Measurements from ENCODE around the gene SLAMF8.

Gene SLAMF8

GRCh38 chr1:159826441-159827101 is at the start of gene SLAMF8:
Gene SLAMF8 (plus strand): TSS chr1:159826873. CDS start chr1:159826899, 26 bp downstream.
- peaks cover 5% of the 10 kb centered on the region; the same call in 1 of the 2 replicates for H3K27me3 ChIP-seq (ENCODE audit: control insufficient read depth, low read length)
- TF ChIP-seq, protein P1, sequence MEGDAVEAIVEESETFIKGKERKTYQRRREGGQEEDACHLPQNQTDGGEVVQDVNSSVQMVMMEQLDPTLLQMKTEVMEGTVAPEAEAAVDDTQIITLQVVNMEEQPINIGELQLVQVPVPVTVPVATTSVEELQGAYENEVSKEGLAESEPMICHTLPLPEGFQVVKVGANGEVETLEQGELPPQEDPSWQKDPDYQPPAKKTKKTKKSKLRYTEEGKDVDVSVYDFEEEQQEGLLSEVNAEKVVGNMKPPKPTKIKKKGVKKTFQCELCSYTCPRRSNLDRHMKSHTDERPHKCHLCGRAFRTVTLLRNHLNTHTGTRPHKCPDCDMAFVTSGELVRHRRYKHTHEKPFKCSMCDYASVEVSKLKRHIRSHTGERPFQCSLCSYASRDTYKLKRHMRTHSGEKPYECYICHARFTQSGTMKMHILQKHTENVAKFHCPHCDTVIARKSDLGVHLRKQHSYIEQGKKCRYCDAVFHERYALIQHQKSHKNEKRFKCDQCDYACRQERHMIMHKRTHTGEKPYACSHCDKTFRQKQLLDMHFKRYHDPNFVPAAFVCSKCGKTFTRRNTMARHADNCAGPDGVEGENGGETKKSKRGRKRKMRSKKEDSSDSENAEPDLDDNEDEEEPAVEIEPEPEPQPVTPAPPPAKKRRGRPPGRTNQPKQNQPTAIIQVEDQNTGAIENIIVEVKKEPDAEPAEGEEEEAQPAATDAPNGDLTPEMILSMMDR (IDR thresholded peaks at IDR 0.05; ENCODE audit: low read depth, low read length, poor library complexity, severe bottlenecking) = no peak
- no peak within 1 kb of the TSS for H3K27ac ChIP-seq (ENCODE audit: low read depth, low read length)

DNA sequence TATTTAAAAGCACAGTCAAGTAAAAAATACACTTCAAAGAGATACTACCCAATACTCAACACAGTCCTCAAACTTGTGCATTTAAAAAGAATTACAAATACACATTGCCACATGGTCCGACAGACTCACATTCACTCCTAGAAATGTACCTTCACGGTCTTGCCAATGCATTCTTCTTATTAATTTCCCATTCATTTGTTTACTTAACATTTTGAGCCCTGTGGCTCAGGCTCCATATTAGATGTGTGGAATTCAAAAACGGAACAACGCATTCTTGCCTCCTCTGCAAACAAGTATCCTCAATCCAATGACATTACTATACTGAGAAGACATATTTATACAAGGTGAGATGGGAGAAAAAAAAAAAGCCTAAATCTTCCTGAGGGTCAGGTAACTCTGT is 48.4 kb upstream of the SLAMF8 start:
- no peaks in the 10 kb centered on the region for H3K36me3 ChIP-seq (ENCODE audit: control insufficient read depth, low read length)
- no peaks in the 10 kb centered on the region for H3K9me2 ChIP-seq (replicated peaks; ENCODE audit: control insufficient read depth, low read length)
- H3F3A ChIP-seq (ENCODE audit: control insufficient read depth, insufficient read depth) = no peaks in the 10 kb centered on the region
- H3K27ac ChIP-seq (ENCODE audit: low read depth, low read length) = no peak overlapping the region
- TF ChIP-seq EZH2phosphoT487 (IDR thresholded peaks at IDR 0.05; ENCODE audit: borderline replicate concordance, low read length) = no peak
- TF ChIP-seq, protein P1 (IDR thresholded peaks at IDR 0.05; ENCODE audit: low read depth, low read length, poor library complexity, severe bottlenecking) = no peak
- H3K9me3 ChIP-seq (ENCODE audit: control insufficient read depth, insufficient read depth, low read length) = no peaks in the 10 kb centered on the region
- no peaks in the 10 kb centered on the region for H3K4me1 ChIP-seq (ENCODE audit: control insufficient read depth, low read length)
- H3K4me2 ChIP-seq (ENCODE audit: low read length) = no peak overlapping the region
- H3K79me2 ChIP-seq (ENCODE audit: control insufficient read depth, low read length) = no peaks in the 10 kb centered on the region
- H3K4me3 ChIP-seq (ENCODE audit: low read length) = no peak overlapping the region
- H4K20me1 ChIP-seq (ENCODE audit: control insufficient read depth, insufficient read depth, low read depth, low read length) = no peaks in the 10 kb centered on the region
- H3K27me3 ChIP-seq (ENCODE audit: control insufficient read depth, low read length) = peaks cover 4% of the 10 kb centered on the region; the same call in 1 of the 2 replicates

More at GRCh38 chr1:159826441-159827101, at the start of gene SLAMF8:
- Histone ChIP-seq H3K4me1 (ENCODE audit: control insufficient read depth, low read length) (no peaks in the 10 kb centered on the region), H3K79me2 (ENCODE audit: control insufficient read depth, low read length) (no peaks in the 10 kb centered on the region), H3K4me3 (ENCODE audit: low read length) (no peak within 1 kb of the TSS), H3K9me3 (ENCODE audit: control insufficient read depth, insufficient read depth, low read length) (no peaks in the 10 kb centered on the region), H3K9me2 (replicated peaks; ENCODE audit: control insufficient read depth, low read length) (no peaks in the 10 kb centered on the region), H3K4me2 (ENCODE audit: low read length) (no peak within 1 kb of the TSS), H4K20me1 (ENCODE audit: control insufficient read depth, insufficient read depth, low read depth, low read length) (no peaks in the 10 kb centered on the region), H3K36me3 (ENCODE audit: control insufficient read depth, low read length) (no peaks in the 10 kb centered on the region), H3F3A (ENCODE audit: control insufficient read depth, insufficient read depth) (no peaks in the 10 kb centered on the region)

DNA sequence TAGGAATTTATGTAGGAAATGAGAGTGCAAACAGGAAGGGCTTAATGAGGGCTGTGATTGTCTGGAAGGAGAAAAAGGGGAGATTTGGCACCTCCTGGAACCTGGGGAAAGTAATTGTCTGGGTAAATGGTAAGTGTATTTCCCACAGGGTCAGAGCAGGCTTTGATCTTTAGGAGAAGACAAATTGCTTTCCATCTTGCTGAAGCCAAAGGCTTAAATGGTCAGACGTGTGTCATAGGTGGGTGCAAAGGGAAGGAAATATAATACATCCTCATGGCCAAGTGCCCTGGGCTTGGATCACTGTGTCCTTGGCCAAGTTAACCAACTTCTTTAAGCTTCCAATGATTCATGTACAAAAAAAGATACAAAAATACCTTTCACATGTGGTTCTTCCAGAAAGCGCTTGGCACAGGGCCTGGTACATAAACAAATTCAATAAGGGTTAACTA is 47.2 kb upstream of the SLAMF8 start:
- 0 out of 2 replicates have a peak, but pooled peaks cover 3% of the 10 kb centered on the region for H3K27me3 ChIP-seq (ENCODE audit: control insufficient read depth, low read length)

More for the DNA sequence above, 47.2 kb upstream of the SLAMF8 start:
- H3K9me3 ChIP-seq (ENCODE audit: control insufficient read depth, insufficient read depth, low read length) = no peaks in the 10 kb centered on the region
- H3K4me2 ChIP-seq (ENCODE audit: low read length) = no peak overlapping the region
- no peaks in the 10 kb centered on the region for H3K4me1 ChIP-seq (ENCODE audit: control insufficient read depth, low read length)
- no peaks in the 10 kb centered on the region for H3K36me3 ChIP-seq (ENCODE audit: control insufficient read depth, low read length)
- H3F3A ChIP-seq (ENCODE audit: control insufficient read depth, insufficient read depth) = no peaks in the 10 kb centered on the region
- no peaks in the 10 kb centered on the region for H4K20me1 ChIP-seq (ENCODE audit: control insufficient read depth, insufficient read depth, low read depth, low read length)
- no peak overlapping the region for H3K27ac ChIP-seq (ENCODE audit: low read depth, low read length)
- no peaks in the 10 kb centered on the region for H3K79me2 ChIP-seq (ENCODE audit: control insufficient read depth, low read length)
- no peaks in the 10 kb centered on the region for H3K9me2 ChIP-seq (replicated peaks; ENCODE audit: control insufficient read depth, low read length)
- TF ChIP-seq, protein P1 (IDR thresholded peaks at IDR 0.05; ENCODE audit: low read depth, low read length, poor library complexity, severe bottlenecking) = no peak
- TF ChIP-seq EZH2phosphoT487 (IDR thresholded peaks at IDR 0.05; ENCODE audit: borderline replicate concordance, low read length) = no peak
- H3K4me3 ChIP-seq (ENCODE audit: low read length) = no peak overlapping the region
